AG04449 (cell line): Measurements from ENCODE around the gene FGF14.

Experiments
- CTCF ChIA-PET: fragments of 350-600 bp; formaldehyde crosslinking; extraction: SDS; loops from one replicate; lab custom pipeline; 2021; ENCODE audit warnings: antibody characterized with exemption; lab: Yijun Ruan, JAX
- POLR2A ChIA-PET: fragments of 400-600, 350-600 bp; formaldehyde crosslinking; extraction: SDS; loops from one replicate; lab custom pipeline; 2020; ENCODE audit warnings: antibody characterized with exemption, inconsistent platforms; lab: Yijun Ruan, JAX
- DNase-seq: peaks from one replicate; pipeline ENCODE4 v3.0.0-alpha.2; 2010; ENCODE audit warnings: low read depth, low spot score
- H3K4me3 ChIP-seq: 2 replicates; pipeline ENCODE4 v1.5.1; 2011; ENCODE audit warnings: low read depth, mild to moderate bottlenecking, control low read depth, low read length
- CTCF ChIP-seq: IDR thresholded peaks from one replicate; pipeline ENCODE4 v1.5.1; 2011; ENCODE audit warnings: mild to moderate bottlenecking, moderate library complexity, low read length, control low read depth, inconsistent platforms; ENCODE audit not compliant: insufficient read depth; ENCODE audit errors: missing control alignments

FGF14 gene

DNA sequence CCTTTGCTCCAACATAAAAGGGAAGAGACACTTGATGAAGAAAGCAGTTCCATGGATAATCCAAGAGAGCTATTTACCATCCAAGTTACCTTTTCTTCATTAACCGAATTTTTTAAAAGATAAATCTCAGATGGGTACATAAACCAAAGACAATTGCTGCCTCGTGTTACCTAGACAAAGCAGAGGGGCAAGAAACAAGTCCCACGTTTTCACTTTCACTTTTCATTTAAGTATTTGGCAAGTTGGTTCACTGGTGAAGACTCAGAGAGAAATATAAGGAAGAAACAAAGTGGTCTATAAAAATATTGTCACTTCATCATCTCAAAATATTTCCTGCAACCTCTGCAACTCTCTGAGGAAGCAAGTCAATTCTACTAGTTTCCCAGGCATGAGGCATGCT, 446.1 kb downstream of the FGF14 start:
- no peak for DNase-seq
- H3K4me3 ChIP-seq, result no peak overlapping the region
- ChIA-PET POLR2A (no interaction called here), CTCF (no interaction called here)
- TF ChIP-seq CTCF, result no peak

DNA sequence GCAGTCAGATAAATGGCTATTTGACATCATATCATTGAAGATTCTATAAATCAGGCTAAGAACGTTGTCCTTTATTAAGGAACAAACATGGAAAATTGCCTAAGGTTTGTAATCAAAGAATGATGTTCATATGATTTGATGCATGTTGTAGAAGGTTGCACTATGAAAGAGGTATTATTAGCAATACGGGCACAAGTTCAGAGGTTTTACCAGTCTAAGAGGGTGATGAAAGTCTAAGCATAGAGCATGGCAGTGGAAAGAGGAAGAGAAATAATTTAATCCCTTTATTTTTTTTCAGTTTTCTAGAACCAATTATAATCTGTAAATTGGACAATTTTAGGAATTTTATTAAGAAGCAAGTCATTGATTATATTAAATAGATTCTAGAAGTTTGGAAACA, 450.7 kb downstream of the FGF14 start:
- H3K4me3 ChIP-seq, result no peak overlapping the region
- no peak for DNase-seq
- ChIA-PET CTCF (no interaction called here), POLR2A (no interaction called here)
- no peak for TF ChIP-seq CTCF

DNA sequence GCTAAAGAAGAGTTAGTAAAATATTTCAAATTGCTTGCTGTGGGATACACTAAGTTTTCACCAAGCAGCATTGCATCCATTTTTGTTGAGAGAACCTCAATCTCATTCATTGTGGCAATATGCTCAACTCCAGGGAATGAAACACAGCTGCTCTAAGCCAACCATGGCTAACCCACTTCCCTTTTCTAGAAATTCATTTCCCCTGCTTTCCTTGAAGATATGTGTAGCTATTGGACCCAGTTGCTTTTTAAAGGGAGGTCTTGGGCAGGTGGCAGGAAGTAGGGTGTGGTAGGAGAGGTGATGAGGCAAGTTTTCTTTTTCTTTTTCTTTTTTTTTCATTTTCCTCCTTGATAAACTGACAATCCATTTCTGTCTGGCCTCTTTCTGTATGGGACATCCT, 452.2 kb downstream of the FGF14 start:
- no peak overlapping the region for H3K4me3 ChIP-seq
- DNase-seq, result no peak
- TF ChIP-seq CTCF, result no peak
- CTCF ChIA-PET, result interaction anchor here (1.4 to 1.6 kb wide), 2 partner anchors 9 to 804 kb away, joined by 3 to 6 read pairs; no protein-coding TSS in a partner anchor
- POLR2A ChIA-PET, result no interaction called here

DNA sequence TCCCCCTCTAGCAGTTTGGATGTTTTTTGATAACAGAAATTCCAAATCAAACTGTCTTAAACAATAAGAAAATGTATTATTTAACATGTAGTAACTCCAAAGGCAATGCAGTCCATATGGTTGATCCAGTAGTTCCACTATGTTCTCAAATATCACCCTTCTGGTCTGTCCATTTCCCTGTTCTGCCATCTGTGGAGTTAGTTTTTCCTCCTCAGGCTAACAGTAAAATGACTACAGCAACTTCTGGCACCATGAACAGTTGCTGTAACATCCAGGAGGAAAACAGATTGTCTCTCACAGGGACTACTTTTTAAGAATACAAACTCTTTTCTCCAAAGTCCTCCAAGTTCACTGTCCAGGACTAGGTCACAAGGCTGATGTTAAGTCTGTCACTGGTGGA, 455.4 kb downstream of the FGF14 start:
- CTCF ChIA-PET, result no interaction called here
- POLR2A ChIA-PET, result no interaction called here
- DNase-seq, result no peak
- H3K4me3 ChIP-seq, result no peak overlapping the region
- TF ChIP-seq CTCF, result no peak

- ChIA-PET CTCF (no interaction called here), POLR2A (no interaction called here)
- H3K4me3 ChIP-seq, result no peak overlapping the region
- TF ChIP-seq CTCF, result no peak
- DNase-seq, result no peak
These were observed 456.4 kb downstream of the FGF14 start for GRCh38 chr13:101945435-101945834.

GRCh38 chr13:101944521-101944920, 457.3 kb downstream of the FGF14 start:
- no peak for DNase-seq
- ChIA-PET POLR2A (no interaction called here), CTCF (no interaction called here)
- TF ChIP-seq CTCF, result no peak
- H3K4me3 ChIP-seq, result no peak overlapping the region
